K562 (cell line): ENCODE data around the gene ACBD4. TPM values are rescaled to one million over a fixed set of nuclear protein-coding genes. Genes with fewer than 3 reads are reported as not detected.
A peak's percentile ranks its signal among the peaks of the same experiment; 100 is the strongest.

Experiments
- AFF4 ChIP-seq: sonication (generic); formaldehyde crosslinking; IDR thresholded peaks from 2 replicates; pipeline ENCODE4 v1.8.0; 2023; ENCODE audit warnings: mild to moderate bottlenecking, missing genetic modification reagents
- BCOR ChIP-seq: fragments of 450-650 bp; IDR thresholded peaks from 2 replicates; pipeline ENCODE4 v1.6.1; 2016
- BRD9 ChIP-seq: fragments of 450-650 bp; IDR thresholded peaks from 2 replicates; pipeline ENCODE4 v1.6.1; 2018; ENCODE audit warnings: low read depth; ENCODE audit not compliant: partially characterized antibody
- CTCF ChIP-seq, 3 experiments: IDR thresholded peaks in 2 of 3; conservative IDR thresholded peaks in 1 of 3; 2 replicates each; pipeline ENCODE4 v1.5.1; 2011 to 2012; ENCODE audit warnings: low read length in 3 of 3, mild to moderate bottlenecking in 3 of 3, control low read depth in 2 of 3, improper control_type of control experiment in 1 of 3, inconsistent platforms in 1 of 3, low read depth in 1 of 3, mixed read lengths in 1 of 3, moderate library complexity in 1 of 3; ENCODE audit not compliant: insufficient read depth in 2 of 3
- DEAF1 ChIP-seq: fragments of 450-650 bp; formaldehyde crosslinking; IDR thresholded peaks from 2 replicates; pipeline ENCODE4 v1.4.0; 2020; ENCODE audit warnings: mild to moderate bottlenecking, moderate library complexity
- KAT7 ChIP-seq: sonication (generic); formaldehyde crosslinking; IDR thresholded peaks from 2 replicates; pipeline ENCODE4 v1.8.0; 2022; ENCODE audit warnings: missing genetic modification reagents, mild to moderate bottlenecking, borderline replicate concordance
- NONO ChIP-seq, 2 experiments: fragments of 200-400 bp in 1 of 2; fragments of 450-650 bp in 1 of 2; formaldehyde crosslinking in 1 of 2; IDR thresholded peaks; 2 replicates each; pipeline ENCODE4 v1.6.1; 2017; ENCODE audit warnings: low read depth in 2 of 2, mild to moderate bottlenecking in 2 of 2, moderate library complexity in 2 of 2, low read length in 1 of 2
- PCBP1 ChIP-seq: fragments of 200-400 bp; formaldehyde crosslinking; IDR thresholded peaks from 2 replicates; pipeline ENCODE4 v1.6.1; 2018; ENCODE audit warnings: mild to moderate bottlenecking, low read depth, low read length; ENCODE audit not compliant: poor library complexity, severe bottlenecking
- REST ChIP-seq, 2 experiments: fragments of 450-650 bp; formaldehyde crosslinking in 1 of 2; IDR thresholded peaks; 2 replicates each; pipeline versions ENCODE4 v1.4.0 to v1.6.1; 2014 to 2020; ENCODE audit warnings: mild to moderate bottlenecking in 2 of 2, borderline replicate concordance in 1 of 2, low read depth in 1 of 2
- SMARCA5 ChIP-seq: fragments of 450-650 bp; IDR thresholded peaks from 2 replicates; pipeline ENCODE4 v1.6.1; 2016
- polyA plus RNA-seq, 8 experiments: library from polyadenylated mRNA; depleted of rRNA in 4 of 8; stranded (reverse) in 5 of 8; unstranded in 3 of 8; fragments of >200 nt; fragmentation: Nextera tagmentation in 2 of 8; fragmentation: Illumina TruSeq in 1 of 8; extraction: Ambion mirVana in 2 of 8; extraction: Trizol in 1 of 8; gene quantifications; 2 replicates each; pipeline versions ENCODE4 v1.2.1 to v1.2.3, GENCODE V29; 2011 to 2014; ENCODE audit warnings: inconsistent platforms in 1 of 8, missing spikeins in 1 of 8
- total RNA-seq, 7 experiments: library from RNA; depleted of rRNA in 6 of 7; stranded (reverse); fragments of >200 nt in 6 of 7; fragmentation: Illumina TruSeq in 2 of 7; extraction: Trizol in 2 of 7; gene quantifications; 2 replicates each; pipeline versions ENCODE4 v1.2.1 to v1.2.3, GENCODE V29; 2011 to 2021; ENCODE audit warnings: low replicate concordance in 1 of 7

The ACBD4 gene
- total and polyA plus RNA-seq, 9 of the 15 experiments (the other 6 are each of a cell fraction or from before 2014, with no cell fraction given): 0.14 to 6.9 (median 4.6) TPM

DNA sequence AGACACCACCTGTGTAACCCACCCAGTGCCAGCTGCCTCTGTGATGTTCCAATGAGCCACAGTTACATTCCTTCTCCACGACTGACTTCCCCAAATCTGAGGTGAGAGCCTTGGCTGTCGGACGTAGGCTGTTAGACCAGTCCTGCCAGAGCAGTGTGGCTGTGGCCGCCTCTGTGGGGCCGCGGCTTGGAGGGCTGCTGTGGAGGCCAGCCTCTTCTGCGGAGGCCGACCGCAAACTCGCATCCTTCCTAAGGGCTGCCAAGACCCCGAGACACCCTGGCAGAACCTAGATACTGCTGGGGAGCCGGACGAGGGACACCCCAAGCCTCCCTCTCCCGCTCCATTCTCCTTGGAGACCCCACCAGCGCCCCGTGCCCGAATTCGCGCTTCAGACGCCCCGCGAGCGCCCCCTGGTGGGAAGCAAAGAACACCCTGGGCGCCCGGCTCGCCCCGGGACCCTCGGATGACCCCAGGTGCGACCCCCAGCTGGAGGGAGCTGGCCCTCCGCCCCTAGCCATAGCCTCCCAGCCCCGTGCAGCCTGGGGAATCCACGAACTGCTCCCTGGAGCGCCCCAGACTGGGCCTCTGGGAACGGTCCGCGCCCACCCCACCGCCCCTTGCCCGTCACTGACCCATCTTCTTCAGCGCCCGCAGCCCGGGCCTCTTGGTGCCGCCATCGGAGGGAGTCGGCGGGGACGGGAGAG, 3.7 kb upstream of the ACBD4 start (continued):
- no peak for TF ChIP-seq AFF4
- TF ChIP-seq PCBP1: peak; percentile 81
- peak; percentile 71 for TF ChIP-seq REST (IDR thresholded peaks at IDR 0.05; ENCODE audit: borderline replicate concordance)
- TF ChIP-seq REST (CRISPR knock-in tag; IDR thresholded peaks at IDR 0.05; ENCODE audit: low read depth): no peak
- peak; percentile 32; the same call in 1 of the 2 replicates for TF ChIP-seq DEAF1 (CRISPR knock-in tag)
- peak; percentile 31 for TF ChIP-seq BRD9
- TF ChIP-seq NONO (IDR thresholded peaks at IDR 0.05; ENCODE audit: low read depth in 2 of 2, low read length in 1 of 2): 0 out of 4 replicates have a peak, but pooled peaks of 1 of the 2 experiments have one; percentile 26
- TF ChIP-seq CTCF (IDR thresholded peaks at IDR 0.05 in 2 of 3, conservative IDR thresholded peaks at IDR 0.05 in 1 of 3; ENCODE audit: insufficient read depth in 2 of 3, low read depth in 1 of 3, low read length in 3 of 3): peak; percentile 70 to 91 (median 77)
- peak; percentile 51; the same call in 1 of the 2 replicates for TF ChIP-seq BCOR
- TF ChIP-seq KAT7: no peak
- peak; percentile 81; the same call in 1 of the 2 replicates for TF ChIP-seq SMARCA5
